Keratinocyte (primary cell): Measurements from ENCODE around the gene VRK1. TPM values are rescaled to one million over a fixed set of nuclear protein-coding genes. Genes with fewer than 3 reads are reported as not detected.

Experiments
- DNase-seq: peaks from one replicate; pipeline ENCODE4 v3.0.0-alpha.2; 2011; ENCODE audit warnings: low read depth, missing footprints, low spot score
- FAIRE-seq: peaks from 2 replicates; lab custom pipeline; 2011; peaks lifted over from hg19 to GRCh38; lab: Jason Lieb, UNC
- H2AFZ ChIP-seq: 2 replicates; pipeline ENCODE4 v1.6.0; 2012; ENCODE audit warnings: low read length, control low read depth, inconsistent platforms; ENCODE audit not compliant: control insufficient read depth
- H3K27ac ChIP-seq: 2 replicates; pipeline ENCODE4 v1.5.1; 2011; ENCODE audit warnings: low read length; ENCODE audit not compliant: control insufficient read depth, insufficient read depth
- H3K27me3 ChIP-seq: 3 replicates; pipeline ENCODE4 v1.6.0; 2011; ENCODE audit warnings: low read length; ENCODE audit not compliant: control insufficient read depth, insufficient read depth; ENCODE audit errors: extremely low read depth
- H3K36me3 ChIP-seq, 2 experiments: 2 replicates in 1 of 2; 3 replicates in 1 of 2; pipeline ENCODE4 v1.5.1; 2011; ENCODE audit warnings: low read length in 2 of 2, mild to moderate bottlenecking in 1 of 2; ENCODE audit not compliant: control insufficient read depth in 2 of 2, insufficient read depth in 2 of 2; ENCODE audit errors: extremely low read depth in 1 of 2
- H3K4me1 ChIP-seq: 3 replicates; pipeline ENCODE4 v1.5.1; 2011; ENCODE audit warnings: low read length; ENCODE audit not compliant: control insufficient read depth, insufficient read depth; ENCODE audit errors: extremely low read depth
- H3K4me2 ChIP-seq: 3 replicates; pipeline ENCODE4 v1.6.0; 2011; ENCODE audit warnings: low read depth, low read length; ENCODE audit not compliant: control insufficient read depth, insufficient read depth; ENCODE audit errors: extremely low read depth
- H3K4me3 ChIP-seq, 3 experiments: fragments of 200-600 bp in 1 of 3; sonication (generic) in 1 of 3; 2 replicates in 2 of 3; 3 replicates in 1 of 3; pipeline ENCODE4 v1.5.1; 2011 to 2016; ENCODE audit warnings: low read length in 3 of 3, mild to moderate bottlenecking in 3 of 3, control low read depth in 2 of 3, inconsistent platforms in 1 of 3, low read depth in 1 of 3, mixed read lengths in 1 of 3, mixed run types in 1 of 3, moderate library complexity in 1 of 3; ENCODE audit not compliant: control insufficient read depth in 2 of 3, insufficient read depth in 2 of 3; ENCODE audit errors: extremely low read depth in 1 of 3
- H3K79me2 ChIP-seq: 2 replicates; pipeline ENCODE4 v1.6.0; 2012; ENCODE audit warnings: low read length; ENCODE audit not compliant: control insufficient read depth, insufficient read depth
- H3K9ac ChIP-seq: 3 replicates; pipeline ENCODE4 v1.6.0; 2011; ENCODE audit warnings: low read length; ENCODE audit not compliant: control insufficient read depth, insufficient read depth; ENCODE audit errors: extremely low read depth
- H3K9me1 ChIP-seq: 3 replicates; pipeline ENCODE4 v1.6.0; 2011; ENCODE audit warnings: low read length; ENCODE audit not compliant: control insufficient read depth, insufficient read depth; ENCODE audit errors: extremely low read depth
- H3K9me3 ChIP-seq: 2 replicates; pipeline ENCODE4 v1.5.1; 2012; ENCODE audit warnings: low read depth, low read length; ENCODE audit not compliant: control insufficient read depth
- H4K20me1 ChIP-seq: 3 replicates; pipeline ENCODE4 v1.6.0; 2011; ENCODE audit warnings: low read length; ENCODE audit not compliant: control insufficient read depth, insufficient read depth; ENCODE audit errors: extremely low read depth
- CTCF ChIP-seq, 3 experiments: IDR thresholded peaks in 1 of 3; conservative IDR thresholded peaks in 1 of 3; optimal IDR thresholded peaks in 1 of 3; 2 replicates in 2 of 3; 3 replicates in 1 of 3; pipeline versions ENCODE3 to v1.5.1; 2011; ENCODE audit warnings: low read length in 3 of 3, mild to moderate bottlenecking in 3 of 3, moderate library complexity in 2 of 3, control low read depth in 1 of 3, inconsistent platforms in 1 of 3; ENCODE audit not compliant: insufficient read depth in 2 of 3; ENCODE audit errors: extremely low read depth in 1 of 3
- EZH2 ChIP-seq: IDR thresholded peaks from one replicate; pipeline ENCODE4 v1.6.1; 2012; ENCODE audit warnings: inconsistent platforms, mild to moderate bottlenecking, low read length, moderate library complexity
- dilution Hi-C: fragments of 300-500 bp; cut with MboI; formaldehyde crosslinking; loops from one replicate; pipeline ENCODE4 v1.7.0; 2020; ENCODE audit warnings: low sequenced_read_pairs; ENCODE audit not compliant: extremely low pct_ligation_motif_present
- polyA plus RNA-seq, 5 experiments: library from polyadenylated mRNA; depleted of rRNA in 3 of 5; stranded (reverse) in 3 of 5; stranded (forward) in 1 of 5; unstranded in 1 of 5; fragments of >200 nt; gene quantifications; 1 replicate in 1 of 5; 2 replicates in 3 of 5; 3 replicates in 1 of 5; pipeline versions ENCODE4 v1.2.1 to v1.2.3, GENCODE V29; 2011 to 2012; ENCODE audit warnings: missing spikeins in 2 of 5, low read depth in 1 of 5, low replicate concordance in 1 of 5

VRK1 gene
- polyA plus RNA-seq, 1 donor (not counting 4 experiments of a cell fraction or from before 2014, with no cell fraction given): 27.1 TPM

- Histone ChIP-seq H3K27me3 (no peaks in the 10 kb centered on the region), H4K20me1 (no peaks in the 10 kb centered on the region), H3K36me3 (peaks cover 0 to 4% of the 10 kb centered on the region in 2 experiments), H3K9ac (no peak overlapping the region), H2AFZ (no peak overlapping the region), H3K4me3 (no peak overlapping the region), H3K9me1 (no peaks in the 10 kb centered on the region), H3K9me3 (no peaks in the 10 kb centered on the region), H3K4me2 (no peak overlapping the region), H3K27ac (no peak overlapping the region), H3K79me2 (no peaks in the 10 kb centered on the region), H3K4me1 (no peaks in the 10 kb centered on the region)
- DNase-seq (no peak), FAIRE-seq (no peak)
- no peak for TF ChIP-seq EZH2
- TF ChIP-seq CTCF (optimal IDR thresholded peaks at IDR 0.05 in 1 of 3, IDR thresholded peaks at IDR 0.05 in 1 of 3, conservative IDR thresholded peaks at IDR 0.05 in 1 of 3; ENCODE audit: extremely low read depth in 1 of 3, insufficient read depth in 2 of 3, low read length in 3 of 3): no peak
- dilution Hi-C loops: no loop called here
Observed at GRCh38 chr14:96848011-96848410, 50.8 kb downstream of the VRK1 start.

GRCh38 chr14:96849733-96850132 is 52.6 kb downstream of the VRK1 start:
- H2AFZ ChIP-seq: no peak overlapping the region
- no peak overlapping the region for H3K4me2 ChIP-seq
- dilution Hi-C loops: no loop called here
- H3K36me3 ChIP-seq: peaks cover 0 to 4% of the 10 kb centered on the region in 2 experiments
- FAIRE-seq (no peak), DNase-seq (no peak)
- H3K9me3 ChIP-seq: no peaks in the 10 kb centered on the region
- no peak overlapping the region for H3K9ac ChIP-seq
- H3K79me2 ChIP-seq: no peaks in the 10 kb centered on the region
- TF ChIP-seq CTCF (optimal IDR thresholded peaks at IDR 0.05 in 1 of 3, IDR thresholded peaks at IDR 0.05 in 1 of 3, conservative IDR thresholded peaks at IDR 0.05 in 1 of 3; ENCODE audit: extremely low read depth in 1 of 3, insufficient read depth in 2 of 3, low read length in 3 of 3) (no peak), EZH2 (no peak)
- H3K27ac ChIP-seq: no peak overlapping the region
- H3K9me1 ChIP-seq: no peaks in the 10 kb centered on the region
- H3K4me1 ChIP-seq: no peaks in the 10 kb centered on the region
- H3K27me3 ChIP-seq: no peaks in the 10 kb centered on the region
- H4K20me1 ChIP-seq: no peaks in the 10 kb centered on the region
- no peak overlapping the region for H3K4me3 ChIP-seq
